ENCODE results near the gene HSFX2.
"Not testable (repeated sequence)": the region's sequence is repeated elsewhere in the genome, so short reads cannot be mapped to it uniquely, and the experiment has no call there.

HSFX2 gene

DNA sequence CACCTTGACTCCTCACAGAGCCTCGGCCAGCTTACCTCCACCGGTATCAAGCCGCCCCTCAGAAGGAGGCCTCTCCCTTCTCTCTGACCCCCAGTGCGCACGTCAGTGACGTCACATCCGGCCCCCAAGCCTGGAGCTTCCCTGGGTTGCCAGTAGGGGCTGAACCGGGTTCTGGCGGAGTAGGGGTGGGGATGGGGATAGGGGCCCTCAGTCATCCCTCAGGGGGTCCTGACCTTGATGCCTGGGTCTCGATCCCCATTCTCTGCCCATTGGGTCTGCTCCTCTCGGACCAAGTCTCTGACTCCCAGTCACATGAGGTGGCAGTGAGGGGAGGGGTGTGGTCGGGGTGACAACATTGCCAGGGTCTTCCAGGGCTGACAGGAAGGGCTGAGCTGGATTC lies 7.8 kb downstream of the HSFX2 start, which contains the start of gene MAGEA9B:
MAGEA9B (minus strand) TSS at position 101 of the 400 bp plus-strand sequence. CDS start 4,280 bp downstream, outside the sequence.
- not testable (repeated sequence) for DNase-seq (ENCODE audit: low spot score)

DNA sequence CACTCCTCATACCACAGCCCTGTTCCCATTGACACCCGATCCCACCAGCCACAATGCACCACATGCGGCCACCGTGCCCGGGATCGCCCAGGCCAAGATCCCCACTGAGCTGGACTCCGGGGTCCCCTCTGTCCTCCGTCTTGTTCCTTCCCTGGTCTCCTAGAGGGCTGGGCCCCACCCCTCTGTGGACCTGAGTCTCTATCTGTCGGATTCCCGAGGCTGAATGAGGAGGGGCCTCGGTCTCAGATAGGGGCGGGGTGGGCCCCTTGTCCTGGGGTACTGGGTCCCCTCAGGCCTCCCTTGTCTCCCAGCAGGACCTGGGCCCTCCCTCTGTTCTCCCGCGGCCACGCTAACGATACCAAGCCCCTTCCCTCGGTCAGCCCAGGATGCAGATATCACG lies 9.5 kb downstream of the HSFX2 start:
- not testable (repeated sequence) for DNase-seq (ENCODE audit: low spot score)

DNA sequence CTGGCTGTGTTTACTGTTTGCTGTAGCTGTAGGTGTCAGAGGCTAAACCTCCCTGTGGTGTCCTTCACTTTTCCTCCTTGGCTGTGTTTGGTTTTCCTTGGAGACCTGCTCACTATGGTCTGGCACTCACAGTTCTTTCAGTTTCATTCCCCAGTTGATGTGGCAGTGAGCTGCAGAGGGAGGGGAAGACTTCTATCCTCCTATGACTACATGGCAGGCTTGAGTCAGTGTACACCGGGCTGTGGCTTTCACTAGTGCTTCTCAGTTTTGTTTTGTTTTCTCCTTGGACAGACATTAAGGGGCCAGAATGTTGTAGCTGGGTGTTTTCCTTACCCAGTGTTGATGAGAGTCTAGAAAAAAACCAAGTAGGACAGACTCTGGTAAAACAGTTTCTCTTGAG lies 21.7 kb downstream of the HSFX2 start:
- not testable (repeated sequence) for DNase-seq (ENCODE audit: low spot score)

DNA sequence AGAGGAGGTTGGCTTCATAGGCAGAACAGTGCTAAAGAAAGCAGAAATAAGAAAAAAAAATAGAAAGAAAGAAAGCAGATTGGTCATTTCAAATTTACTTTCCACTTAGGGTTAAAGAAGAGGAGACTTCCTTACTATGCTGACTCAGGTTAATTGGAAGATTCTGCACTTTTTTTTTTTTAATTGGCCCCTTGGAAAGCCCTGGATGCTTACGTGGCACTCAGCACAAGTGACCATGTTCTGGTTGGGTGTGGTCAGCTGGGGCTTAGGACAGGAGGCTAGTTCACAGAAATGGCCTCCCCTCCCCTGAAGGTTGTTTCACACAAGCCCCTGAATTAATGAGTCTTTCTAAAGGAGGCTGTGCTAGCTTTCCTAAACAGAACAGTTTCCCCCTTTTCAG lies 22.4 kb downstream of the HSFX2 start:
- no peak for DNase-seq (ENCODE audit: low spot score)

DNA sequence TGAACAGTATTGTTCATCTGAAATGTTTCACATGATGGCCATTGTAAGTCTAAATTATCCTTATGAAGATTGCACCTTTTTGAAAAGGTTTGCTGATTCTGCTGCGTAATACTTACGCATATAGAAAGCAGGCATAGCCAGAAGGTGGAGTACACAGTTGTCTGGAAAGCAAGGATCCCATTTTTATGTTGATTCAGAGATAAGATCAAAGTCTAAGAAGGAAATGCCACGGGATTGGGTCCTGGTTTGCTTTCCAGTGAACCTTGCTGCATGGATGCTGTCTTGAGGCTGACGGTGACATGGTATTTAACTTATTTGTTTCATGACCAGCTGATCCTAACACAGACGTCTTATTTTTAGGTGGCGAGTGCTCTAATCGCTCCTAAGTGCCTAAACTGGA lies 23.3 kb downstream of the HSFX2 start:
- DNase-seq (ENCODE audit: low spot score), result no peak

DNA sequence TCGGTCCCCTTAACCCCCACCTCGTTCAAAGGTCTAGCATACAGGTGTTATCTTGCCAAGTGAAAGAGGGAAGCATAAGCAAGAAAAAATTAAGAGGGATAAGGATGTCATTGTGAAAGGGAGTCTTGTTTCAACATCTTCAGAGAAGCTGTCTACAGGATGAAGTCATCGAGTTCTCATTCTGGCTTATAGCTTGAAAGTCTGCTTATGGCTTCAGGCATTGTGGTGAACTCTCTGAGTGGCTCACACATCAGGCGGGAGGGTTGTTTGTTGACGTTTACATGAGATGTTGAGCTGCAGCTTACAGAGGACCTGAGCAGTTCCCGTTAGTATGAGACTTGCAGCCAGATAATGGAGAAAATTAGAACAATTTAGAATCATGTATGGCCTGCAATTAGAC lies 24.4 kb downstream of the HSFX2 start:
- DNase-seq (ENCODE audit: low spot score), result peak; percentile 0

DNA sequence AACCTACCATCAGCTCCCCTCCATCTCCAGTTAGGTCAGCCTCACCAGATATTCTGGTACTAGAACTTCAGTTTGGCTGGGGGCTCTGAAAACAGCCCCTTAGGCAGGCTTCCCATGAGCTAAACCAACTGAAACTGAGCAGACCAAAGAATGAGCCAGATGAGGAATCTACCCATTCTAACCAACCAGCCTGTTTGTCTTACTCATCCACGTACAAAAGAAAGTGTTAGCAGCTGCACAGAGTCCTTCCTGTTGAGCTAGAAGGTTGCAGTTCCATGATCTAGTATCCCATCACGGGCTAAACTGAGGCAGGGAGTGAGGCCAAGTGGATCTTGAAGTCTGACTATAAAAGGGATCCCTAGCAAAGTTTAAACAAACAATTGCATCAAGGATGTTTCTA lies 25.3 kb downstream of the HSFX2 start:
- no peak for DNase-seq (ENCODE audit: low spot score)

DNA sequence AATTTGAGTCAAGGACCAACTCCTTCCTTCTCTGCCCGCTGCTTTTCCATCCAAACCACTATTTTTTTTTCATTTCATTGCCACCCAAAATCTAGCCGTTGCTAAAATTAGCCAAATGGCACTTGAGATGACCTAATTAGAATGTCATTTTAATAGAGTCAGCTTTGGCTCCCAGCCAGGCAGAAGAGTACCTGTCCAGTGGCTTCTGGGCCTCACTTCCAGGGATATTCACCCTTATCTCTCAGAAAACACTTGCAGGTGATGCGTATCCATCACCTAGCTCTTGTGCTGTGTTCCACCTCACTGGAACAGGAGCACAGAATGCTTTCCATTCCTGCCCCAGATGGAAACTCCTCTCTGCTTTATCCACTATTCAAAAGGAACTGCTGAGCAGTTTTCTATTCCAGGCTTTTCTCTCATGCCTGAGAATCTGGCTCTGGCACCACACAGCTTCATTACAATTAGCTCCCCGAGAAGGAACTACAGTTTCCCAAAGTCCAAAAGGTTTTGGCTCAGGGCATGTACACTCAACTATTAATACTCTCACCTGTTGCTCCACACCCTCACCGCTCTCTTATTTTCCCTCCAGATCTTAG lies 26.3 kb downstream of the HSFX2 start:
- no peak for DNase-seq (ENCODE audit: low spot score)

DNA sequence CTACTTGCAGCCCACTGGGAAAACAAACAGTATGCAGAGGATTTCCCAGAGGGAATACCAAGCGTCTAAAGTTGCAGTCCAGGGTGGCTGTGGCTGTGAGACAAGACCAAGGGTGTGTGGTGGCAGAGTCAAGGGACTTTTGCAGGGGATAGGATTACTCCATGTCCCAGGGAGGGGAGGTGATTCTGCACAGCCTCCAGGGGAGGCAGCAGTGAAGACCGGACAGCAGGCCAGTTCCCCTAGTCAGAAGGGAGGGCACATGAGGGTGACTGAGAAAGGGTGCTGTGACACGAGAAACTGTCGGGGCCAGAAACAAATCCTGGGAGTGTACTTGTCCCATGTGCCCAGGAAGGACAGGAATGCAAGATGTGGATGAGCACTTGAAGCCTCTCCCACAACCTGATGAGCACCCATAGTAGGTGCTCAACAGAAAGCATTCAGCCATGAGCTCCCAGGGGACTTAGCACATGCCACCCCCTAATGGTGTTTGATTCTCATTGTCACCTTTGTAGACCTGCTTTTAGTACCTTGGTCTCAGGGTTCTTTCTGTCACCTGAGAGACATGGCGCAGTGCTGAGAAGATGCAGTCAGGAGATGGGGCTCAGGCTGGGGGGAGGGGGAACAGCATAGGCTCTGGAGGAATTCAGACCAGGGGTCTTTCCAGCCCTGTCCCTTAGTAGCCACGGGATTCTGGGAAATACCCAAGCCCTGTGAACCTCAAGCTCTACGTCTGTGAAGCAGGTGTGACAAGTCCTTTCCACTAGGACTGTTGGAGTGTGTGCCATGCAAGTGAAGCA lies 27.3 kb downstream of the HSFX2 start:
- no peak for DNase-seq (ENCODE audit: low spot score)

DNA sequence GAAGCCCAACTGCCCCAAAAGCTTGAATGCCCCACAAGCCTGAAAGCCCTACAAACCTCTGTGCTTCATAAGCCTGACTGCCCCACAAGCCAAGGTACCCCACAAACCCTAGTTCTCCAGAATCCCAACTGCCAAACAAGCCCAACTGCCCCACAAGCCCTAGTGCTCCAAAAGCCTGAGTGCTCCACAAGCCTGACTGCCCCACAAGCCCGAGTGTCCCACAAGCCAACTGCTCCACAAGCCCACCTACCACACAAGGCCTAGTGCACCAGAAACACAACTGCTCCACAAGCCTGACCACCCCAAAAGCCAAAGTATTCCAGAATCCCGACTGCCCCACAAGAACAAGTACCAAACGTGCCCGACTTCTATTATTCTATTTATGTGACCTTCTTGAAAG lies 31.8 kb downstream of the HSFX2 start:
- no peak for DNase-seq (ENCODE audit: low spot score)

DNA sequence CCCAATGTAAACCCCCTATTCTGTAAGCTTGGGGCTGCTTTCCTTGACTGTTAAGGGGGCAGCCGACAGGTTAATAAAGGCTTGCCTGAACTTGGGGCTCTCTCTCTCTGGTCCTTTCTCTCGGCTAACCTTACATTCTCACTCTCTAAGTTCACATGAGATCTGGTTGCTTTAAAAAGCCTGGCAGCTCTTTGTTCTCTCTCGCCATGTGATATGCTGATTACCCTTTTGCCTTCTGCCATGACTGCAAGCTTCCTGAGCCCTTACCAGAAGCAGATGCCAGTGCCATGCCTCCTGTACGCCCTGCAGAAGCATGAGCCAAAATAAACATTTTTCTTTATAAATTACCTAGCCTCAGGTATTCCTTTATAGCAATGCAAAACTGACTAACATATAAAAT lies 39.9 kb downstream of the HSFX2 start:
- DNase-seq (ENCODE audit: low spot score), result not testable (repeated sequence)

DNA sequence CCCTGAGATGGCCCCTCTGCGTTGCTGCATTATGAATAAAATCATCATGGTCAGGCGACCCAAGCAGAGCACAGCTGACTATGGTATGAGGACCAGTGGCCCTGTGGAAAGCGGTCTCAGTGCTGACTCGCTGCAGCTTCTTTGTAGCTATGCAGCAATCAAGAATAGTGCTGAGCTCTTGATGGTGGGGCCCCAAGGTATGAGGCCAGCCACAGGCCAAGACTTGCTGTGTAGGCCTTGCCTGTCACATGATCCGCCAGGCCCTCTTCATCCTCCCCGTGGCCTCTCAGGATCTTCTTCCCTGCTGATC lies 43.2 kb downstream of the HSFX2 start:
- not testable (repeated sequence) for DNase-seq (ENCODE audit: low spot score)

DNA sequence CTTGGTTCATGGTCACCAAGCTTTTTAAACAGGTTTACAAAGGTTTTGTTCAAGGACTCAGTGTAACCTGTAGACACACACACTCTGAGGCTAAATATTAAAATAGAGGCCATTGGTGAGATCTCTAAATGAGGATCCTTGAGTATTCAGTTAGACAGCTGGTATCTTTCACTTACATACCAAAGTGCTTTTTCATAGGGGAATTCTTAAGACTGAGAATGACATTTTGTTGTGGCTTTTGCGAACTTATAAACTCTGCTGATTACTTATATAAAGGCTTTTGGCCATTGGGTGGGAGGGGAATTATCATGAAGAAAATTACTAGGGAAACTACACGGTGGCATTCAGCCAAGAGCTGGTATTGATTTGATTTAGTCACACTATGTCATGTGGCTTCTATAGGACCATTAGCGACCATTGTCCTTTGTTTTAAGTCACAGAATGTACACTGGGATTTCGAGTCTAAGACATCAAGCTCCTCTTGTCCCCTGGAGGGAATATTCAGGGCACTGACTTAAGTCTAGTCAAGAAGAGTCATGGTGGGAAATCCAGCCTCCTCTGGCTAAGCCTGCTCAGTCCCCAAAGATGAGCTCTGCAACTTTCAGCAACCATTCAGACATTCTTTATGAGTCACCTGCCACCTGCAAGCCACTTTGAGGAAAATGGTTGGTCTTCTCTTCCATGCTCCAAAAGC lies 43.7 kb downstream of the HSFX2 start:
- not testable (repeated sequence) for DNase-seq (ENCODE audit: low spot score)

DNA sequence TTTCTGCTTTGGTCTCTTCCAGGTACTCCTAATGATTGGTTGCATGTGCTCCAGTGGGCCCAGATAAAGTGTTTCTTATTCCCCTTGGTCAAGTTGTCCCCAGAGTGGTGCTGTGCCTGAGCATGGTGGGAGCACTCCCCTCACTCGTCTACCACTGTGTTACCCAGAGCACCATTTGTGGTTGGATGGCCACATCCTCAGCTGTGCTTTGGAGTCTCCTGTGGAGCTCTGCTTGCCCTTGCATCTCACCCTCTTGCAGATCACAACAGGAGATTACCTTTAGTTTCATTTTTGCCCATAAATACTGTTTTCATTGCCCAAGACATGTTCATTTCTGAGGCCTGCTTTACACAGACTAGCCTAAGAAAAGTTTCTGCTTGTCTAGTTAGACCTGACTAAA lies 44.7 kb downstream of the HSFX2 start:
- not testable (repeated sequence) for DNase-seq (ENCODE audit: low spot score)

DNA sequence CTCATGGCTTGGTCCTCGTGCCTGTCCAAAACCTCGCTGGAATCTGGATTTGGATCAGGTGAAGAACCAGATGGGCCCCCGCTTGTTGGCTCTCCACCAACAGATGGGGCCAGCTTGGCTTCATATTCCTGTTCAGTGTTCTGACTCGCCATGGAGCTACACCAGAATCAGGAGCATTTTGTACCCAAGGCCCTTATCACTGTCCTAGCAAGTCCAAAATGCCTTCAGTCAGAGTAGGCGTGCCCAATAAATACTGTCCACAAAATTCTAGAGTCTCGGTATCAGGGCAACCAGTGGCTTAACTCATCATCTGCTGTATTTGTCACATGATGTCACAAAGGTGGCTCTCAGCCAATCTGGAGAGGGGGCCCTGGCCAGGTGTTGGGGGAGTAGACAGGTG lies 45.4 kb downstream of the HSFX2 start, which contains the start of gene HSFX3:
HSFX3 (minus strand) TSS at position 224 of the 400 bp plus-strand sequence; CDS start at position 152, 72 bp downstream.
- not testable (repeated sequence) for DNase-seq (ENCODE audit: low spot score)

DNA sequence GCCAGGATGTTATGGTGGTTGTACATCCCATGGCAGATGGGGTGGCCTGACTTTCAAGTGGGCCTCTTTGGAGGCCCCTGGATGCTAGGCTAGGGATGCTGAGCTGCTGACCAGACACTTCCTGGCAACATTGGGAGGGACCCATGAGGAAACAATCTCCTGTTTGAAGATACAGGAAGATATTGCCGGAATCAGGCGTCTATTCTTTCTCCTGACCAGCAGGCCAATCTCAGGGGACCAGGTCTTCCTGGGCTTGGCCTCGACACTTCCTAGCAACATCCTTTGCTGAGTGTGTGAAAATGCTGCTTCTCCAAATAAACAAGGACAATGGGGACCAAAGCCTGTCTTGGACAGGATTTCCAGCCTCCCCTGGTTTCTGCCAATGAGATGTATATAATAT lies 47.3 kb downstream of the HSFX2 start:
- DNase-seq (ENCODE audit: low spot score), result not testable (repeated sequence)

DNA sequence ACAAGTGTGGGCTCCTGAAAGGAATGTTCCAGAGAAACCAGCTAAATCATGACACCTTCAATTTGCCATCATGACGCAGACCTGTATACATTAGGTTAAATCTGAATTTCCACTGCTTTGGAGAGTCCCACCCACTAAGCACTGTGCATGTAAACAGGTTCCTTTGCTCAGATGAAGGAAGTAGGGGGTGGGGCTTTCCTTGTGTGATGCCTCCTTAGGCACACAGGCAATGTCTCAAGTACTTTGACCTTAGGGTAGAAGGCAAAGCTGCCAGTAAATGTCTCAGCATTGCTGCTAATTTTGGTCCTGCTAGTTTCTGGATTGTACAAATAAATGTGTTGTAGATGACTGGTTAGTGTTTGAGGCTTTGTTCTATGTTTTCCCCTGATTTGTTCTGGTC lies 48.2 kb downstream of the HSFX2 start:
- DNase-seq (ENCODE audit: low spot score), result not testable (repeated sequence)

DNA sequence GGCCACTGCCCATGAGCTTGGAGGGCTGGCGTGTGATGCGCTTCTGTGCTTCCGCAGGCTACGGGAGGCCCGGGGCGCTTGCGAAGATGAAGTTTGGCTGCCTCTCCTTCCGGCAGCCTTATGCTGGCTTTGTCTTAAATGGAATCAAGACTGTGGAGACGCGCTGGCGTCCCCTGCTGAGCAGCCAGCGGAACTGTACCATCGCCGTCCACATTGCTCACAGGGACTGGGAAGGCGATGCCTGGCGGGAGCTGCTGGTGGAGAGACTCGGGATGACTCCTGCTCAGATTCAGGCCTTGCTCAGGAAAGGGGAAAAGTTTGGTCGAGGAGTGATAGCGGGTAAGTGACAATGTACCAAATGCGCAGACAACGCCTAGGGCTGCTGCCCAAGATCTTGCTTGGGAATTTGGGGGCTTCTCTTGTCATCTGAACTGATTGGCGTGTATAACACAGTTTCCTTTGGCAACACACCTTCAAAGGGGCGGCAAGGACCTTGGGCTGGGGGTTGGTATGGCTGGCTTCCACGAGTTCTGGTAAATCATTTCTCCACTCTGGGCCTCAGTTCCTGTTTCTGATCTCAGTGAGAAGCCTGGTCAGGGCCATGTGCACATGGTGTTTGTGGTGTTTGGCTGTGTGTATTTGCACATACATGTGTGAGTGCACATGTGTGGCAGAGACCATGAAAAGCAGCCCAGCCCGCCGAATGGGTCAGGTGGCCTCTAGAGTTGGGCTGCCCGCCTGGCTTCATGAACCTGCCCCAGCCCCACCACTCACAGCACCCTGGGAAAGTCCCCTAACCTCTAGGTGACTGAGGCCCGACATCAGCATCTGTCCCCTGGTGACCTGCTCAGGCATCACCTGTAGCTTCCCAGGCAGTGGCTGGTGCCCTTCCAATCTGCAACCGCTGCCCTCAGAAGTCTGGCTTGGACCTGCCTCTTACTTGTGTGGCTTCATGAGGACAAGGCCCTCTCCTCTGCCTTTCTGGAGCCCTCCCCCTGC lies 49.3 kb downstream of the HSFX2 start:
- DNase-seq (ENCODE audit: low spot score), result not testable (repeated sequence)
